NCI-H1092 (cell line): Measurements from ENCODE around the gene RPL7L1.
"Not testable (repeated sequence)": the region's sequence is repeated elsewhere in the genome, so short reads cannot be mapped to it uniquely, and the experiment has no call there.

Source experiments
- DNase-seq: peaks from one replicate; lab custom pipeline; 2025; lab: John Stamatoyannopoulos, UW

The RPL7L1 gene

DNA sequence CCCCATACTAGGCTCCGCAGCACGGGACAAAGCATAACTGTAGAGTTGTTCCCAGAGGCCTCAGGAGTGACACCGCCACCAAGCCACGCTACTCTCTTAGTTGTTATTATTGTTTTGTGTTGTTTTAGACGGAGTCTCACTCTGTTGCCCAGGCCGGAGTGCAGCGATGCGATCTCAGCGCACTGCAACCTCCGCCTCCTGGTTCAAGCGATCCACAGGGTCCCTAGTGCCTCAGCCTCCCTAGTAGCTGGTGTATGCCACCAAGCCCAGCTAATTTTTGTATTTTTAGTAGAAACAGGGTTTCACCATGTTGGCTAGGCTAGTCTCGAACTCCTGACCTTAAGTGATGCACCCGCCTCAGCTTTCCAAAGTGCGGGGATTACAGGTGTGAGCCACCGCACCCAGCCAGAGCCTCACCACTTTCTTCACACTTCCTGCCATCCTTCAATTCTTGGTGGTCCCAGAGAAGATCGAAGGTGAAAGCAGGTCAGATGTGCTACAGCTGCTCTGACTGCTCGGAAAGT is 11.8 kb downstream of the RPL7L1 start:
- no peak for DNase-seq

DNA sequence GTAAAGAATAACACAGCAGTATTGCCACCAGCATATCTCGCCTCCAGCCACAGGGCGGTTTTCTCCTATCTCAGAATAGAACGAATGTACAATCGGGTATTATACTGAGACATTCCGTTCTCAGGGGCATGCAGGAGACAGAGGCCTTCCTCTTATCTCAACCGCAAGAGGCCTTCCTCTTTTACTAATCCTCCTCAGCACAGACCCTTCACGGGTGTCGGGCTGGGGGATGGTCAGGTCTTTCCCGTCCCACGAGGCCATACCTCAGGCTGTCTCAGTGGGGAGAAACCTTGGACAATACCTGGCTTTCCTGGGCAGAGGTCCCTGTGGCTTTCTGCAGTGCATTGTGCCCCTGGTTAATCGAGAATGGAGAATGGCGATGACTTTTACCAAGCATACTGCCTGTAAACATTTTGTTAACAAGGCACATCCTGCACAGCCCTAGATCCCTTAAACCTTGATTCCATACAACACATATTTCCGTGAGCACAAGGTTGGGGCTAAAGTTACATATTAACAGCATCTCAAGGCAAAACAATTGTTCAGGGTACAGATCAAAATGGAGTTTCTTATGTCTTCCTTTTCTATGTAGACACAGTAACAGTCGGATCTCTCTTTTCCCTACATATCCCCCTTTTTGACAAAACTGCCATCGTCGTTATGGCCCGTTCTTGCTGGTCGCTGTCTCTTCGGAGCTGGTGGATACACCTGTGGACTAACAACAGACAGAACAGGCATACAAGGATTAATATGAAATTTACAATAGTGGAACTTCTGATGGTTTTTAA is 14.8 kb downstream of the RPL7L1 start:
- DNase-seq = not testable (repeated sequence)

DNA sequence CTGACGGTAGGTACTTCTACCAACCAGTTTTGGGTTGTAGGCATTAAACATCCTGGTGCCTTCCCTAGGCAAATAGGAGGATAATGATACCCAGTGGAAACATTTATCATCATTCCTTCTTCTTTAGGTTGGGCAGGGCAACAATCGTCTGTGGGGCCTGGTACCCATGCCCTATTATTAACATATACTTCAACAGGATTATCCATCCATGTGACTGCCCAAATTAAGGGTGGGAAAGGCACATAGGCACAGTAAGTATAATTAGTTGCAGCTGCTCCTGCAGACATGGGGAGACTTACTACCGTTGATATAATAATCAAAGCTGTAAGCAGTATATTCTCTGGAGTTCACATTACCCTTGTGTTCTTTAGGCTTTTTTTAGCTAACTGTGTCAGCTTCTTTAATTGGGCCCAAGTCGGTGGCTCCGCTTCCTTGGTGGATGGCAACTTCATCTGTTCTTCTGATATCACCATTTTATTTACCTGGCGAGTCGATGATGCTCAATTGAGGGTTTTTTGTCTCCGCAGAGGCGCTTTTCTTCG is 16.8 kb downstream of the RPL7L1 start:
- DNase-seq = no peak

DNA sequence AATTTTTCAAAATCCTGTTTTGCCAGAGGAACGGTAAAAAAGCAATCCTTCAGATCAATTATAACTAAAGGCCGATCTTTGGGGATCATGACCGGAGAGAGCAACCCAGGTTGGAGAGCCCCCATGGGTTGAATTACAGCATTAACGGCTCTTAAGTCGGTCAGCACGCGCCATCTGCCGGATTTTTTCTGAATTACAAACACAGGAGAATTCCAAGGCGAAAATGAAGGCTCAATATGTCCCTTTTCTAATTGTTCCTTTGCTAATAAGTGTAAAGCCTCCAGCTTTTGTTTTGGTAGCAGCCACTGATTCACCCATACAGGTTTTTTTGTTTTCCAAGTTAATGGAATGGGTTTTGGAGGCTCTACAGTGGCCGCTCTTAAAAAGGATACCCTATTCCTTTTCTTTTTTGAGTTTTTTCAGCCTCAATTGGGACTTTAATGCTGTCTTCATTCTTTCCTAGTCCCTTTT is 19.5 kb downstream of the RPL7L1 start:
- DNase-seq = peak; percentile 52

DNA sequence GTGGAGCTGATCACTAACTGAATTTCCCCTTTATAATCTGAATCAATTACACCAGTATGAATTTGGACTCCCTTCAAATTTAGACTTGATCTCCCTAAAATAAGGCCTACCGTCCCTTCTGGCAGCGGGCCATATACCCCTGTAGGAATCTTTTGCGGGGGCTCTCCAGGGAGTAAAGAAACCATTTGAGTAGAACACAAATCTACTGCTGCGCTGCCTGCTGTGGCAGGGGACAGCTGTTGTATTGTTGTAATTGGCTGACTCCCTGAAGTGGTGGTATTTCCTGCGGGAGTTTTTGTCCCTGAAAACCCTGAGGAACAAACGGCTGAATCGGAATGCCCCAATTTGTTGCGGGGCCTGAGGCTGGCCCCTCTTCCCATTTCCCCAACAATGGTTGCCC is 20.5 kb downstream of the RPL7L1 start:
- DNase-seq = no peak

DNA sequence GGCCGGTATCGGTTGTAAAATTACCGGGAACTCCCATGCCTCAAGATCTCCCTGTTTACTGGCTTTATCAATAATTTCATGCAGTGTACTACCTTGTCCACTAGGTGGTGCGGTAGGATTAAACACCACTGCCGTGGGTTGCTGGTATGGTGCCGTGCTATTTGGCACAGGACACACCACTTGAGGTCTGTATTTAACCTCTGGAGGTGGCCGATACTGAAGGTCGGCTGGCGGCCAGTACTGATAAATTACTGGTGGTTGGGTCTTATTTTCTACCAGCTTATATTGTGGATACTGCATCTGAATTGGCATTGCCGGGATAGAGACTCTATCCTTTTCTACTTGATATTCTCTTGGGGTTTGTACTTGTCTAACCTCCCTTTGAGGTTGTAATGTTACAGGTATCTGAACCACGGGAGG is 22.1 kb downstream of the RPL7L1 start:
- peak; percentile 84 for DNase-seq

DNA sequence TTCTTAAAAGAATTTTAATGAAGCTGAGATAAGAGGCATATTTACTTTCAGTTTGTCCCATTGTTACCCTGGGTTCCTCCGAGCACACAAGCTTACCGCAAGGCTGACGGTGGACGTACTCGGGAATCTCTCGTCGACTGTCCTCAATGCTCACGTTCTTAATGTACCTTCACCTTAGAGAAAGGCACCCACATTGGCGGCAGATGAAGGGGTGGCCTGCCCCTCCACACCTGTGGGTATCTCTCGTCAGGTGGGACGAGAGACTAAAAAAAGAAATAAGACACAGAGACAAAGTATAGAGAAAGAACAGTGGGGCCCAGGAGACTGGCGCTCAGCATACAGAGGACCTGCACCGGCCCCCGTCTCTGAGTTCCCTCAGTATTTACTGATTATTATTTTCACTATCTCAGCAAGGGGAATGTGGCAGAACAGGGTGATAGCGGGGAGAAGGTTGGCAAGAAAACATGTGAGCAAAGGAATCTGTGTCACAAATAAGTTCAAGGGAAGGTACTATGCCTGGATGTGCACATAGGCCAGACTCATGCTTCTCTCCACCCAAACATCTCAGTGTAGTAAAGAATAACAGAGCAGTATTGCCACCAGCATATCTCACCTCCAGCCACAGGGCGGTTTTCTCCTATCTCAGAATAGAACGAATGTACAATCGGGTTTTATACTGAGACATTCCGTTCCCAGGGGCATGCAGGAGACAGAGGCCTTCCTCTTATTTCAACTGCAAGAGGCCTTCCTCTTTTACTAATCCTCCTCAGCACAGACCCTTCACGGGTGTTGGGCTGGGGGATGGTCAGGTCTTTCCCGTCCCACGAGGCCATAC is 23.2 kb downstream of the RPL7L1 start:
- DNase-seq = not testable (repeated sequence)

DNA sequence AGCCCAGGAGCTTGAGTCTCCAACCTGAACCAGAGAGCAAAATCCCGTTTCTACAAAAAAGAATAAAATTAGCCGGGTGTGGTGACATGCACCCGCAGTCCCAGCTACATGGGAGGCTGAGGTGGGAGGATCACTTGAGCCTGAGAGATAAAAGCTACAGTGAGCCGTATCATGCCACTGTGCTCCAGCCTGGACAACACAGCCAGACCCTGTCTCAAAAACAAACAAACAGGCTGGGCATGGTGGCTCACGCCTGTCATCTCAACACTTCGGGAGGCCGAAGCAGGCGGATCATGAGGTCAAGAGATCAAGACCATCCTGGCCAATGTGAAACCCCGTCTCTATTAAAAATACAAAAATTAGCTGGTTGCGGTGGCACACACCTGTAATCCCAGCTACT is 25.1 kb downstream of the RPL7L1 start:
- no peak for DNase-seq

DNA sequence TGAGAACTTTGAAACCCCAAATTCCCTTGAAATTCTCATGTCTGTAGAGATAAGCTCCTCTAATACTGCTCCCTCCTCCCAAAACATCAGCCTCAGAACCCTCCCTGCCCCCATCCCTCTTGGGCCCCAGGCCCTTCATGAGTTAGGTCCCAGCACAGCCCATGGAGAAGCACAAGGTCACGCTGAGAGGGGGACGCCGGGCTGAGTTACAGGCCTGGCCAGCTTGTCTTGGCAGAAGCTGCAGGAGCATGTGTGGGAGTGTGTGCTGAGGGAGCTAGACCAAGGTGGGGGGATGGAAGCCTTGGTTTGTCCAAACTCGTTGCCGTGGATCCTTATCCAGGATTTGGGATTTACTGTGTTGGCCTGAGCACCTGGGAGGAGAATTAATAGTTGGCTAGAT is 27.9 kb downstream of the RPL7L1 start:
- DNase-seq = no peak

DNA sequence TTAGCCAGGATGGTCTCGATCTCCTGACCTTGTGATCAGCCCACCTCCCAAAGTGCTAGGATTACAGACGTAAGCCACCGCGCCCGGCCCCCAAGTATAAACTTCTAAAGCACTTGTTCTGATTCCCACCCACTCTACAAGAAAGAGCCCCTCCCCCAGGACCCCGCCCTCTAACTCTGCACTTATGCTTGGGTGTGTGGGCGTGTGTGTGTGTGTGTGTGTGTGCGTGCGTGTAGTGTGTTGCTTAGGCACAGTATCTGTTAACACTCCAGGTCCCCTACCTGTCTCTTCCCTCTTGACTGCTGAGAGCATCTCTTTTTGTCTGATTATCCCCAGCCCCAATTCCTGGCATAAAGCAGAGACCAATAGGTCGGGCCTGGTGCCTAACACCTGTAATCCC is 30.4 kb downstream of the RPL7L1 start:
- DNase-seq = no peak

DNA sequence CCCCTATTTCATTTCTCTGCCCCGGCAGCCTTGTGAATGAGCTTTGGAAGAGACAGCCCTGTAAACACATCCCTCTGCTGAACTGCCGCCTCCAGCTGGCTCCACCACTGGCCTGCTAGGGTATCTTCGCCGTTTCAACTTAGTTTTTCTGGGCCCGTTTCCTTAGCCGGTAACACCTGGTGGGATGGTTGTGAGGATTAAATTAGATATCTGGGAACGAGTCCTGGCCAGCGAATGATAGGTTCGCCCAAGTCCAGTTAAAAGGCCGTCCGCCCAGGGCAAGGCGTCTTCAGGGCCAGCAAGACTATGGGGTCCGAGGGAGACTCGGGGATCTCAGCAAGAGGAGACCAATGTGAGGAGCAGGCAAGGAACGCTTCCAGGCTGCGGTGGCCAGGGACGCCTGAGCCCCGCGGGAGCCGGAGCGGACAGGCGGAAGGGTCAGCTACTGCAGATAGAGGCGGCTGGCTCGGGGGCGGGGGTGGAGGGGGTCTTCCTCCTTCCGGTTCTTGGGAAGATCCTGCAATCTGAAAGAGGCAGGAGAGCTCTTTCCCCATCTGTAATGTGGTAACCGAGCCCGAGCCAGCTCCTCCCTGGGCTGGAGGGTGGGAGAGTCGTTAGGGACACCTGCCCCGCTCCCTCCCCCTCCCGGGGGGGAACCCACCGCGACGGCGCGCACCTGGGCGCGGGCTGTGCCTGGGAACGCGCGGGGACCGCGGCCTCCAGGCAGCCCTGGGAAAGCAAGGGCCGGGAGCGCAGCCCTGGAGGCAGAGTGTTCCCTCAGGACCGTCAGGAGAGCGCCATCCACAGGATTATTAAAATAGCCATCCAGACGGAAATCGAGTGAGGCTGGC is 32.0 kb downstream of the RPL7L1 start:
- DNase-seq = no peak

DNA sequence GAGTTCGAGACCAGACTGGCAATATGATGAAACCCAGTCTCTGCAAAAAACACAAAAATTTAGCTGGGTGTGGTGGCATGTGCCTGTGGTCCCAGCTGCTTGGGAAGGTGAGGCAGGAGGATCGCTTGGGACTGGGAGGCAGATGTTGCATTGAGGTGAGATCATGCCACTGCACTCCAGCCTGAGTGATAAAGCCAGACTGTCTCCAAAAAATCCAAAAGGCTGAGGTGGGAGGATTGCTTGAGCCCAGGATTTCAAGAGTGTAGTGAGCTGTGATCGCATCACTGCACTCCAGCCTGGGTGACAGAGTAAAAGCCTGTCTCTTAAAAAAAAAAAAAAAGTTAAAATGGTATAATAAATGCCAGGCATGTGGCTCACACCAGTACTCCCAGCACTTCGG is 35.1 kb downstream of the RPL7L1 start:
- DNase-seq = no peak

DNA sequence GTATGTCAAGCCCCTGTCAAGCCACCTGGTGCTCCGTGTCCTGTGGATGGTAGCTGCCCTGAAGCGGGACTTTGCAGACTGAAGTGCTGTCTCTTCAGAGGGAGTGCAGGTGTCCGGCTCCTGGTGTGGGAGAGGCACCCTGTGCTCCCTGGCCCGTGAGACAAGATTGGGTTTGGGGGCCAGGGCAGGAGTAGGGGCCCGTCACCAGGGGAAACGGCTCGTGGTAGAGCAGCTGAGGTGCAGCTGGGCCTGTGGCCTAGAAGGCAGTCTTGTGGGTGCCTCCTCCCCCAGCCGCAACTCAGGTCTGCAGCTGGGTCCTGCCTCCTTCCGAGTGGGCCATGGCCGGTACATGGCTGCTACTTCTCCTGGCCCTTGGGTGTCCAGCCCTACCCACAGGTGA is 36.3 kb downstream of the RPL7L1 start, which contains the start of gene PTCRA:
PTCRA (plus strand) TSS at position 322 of the 400 bp plus-strand sequence; CDS start at position 339, 17 bp downstream.
- DNase-seq = no peak

DNA sequence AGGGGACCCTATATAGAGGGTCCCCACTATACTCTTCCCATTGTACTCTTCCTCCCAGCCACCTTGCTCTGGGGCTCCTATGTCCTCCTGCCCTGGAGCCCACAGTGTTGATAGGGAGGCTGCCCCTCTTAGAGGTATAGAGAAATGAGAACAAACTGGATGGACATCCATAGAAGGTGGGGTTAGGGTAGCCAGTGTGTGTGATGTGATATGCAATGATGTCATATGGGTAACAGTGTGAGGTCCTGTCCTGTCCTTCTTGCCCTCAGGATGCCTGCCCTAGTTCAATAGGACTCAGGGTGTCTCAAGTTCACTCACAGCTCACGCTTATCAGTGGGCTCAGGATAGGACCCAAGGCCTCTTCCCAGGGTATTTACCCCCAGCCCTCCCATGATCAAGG is 36.9 kb downstream of the RPL7L1 start:
- DNase-seq = no peak

DNA sequence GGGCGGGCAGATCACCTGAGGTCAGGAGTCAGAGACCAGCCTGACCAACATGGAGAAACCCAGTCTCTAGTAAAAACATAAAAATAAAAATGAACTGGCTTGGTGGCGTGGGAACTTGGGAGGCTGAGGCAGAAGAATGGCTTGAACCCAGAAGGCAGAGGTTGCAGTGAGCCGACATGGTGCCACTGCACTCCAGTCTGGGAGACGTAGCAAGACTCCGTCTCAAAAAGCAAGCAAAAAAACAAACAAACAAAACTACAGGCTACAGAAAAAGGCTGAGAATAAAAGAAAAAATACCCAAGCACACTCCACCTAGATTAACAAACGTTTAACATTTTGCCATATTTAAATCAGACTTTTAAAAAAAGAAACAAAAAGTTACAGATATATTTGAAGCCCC is 42.4 kb downstream of the RPL7L1 start:
- no peak for DNase-seq

DNA sequence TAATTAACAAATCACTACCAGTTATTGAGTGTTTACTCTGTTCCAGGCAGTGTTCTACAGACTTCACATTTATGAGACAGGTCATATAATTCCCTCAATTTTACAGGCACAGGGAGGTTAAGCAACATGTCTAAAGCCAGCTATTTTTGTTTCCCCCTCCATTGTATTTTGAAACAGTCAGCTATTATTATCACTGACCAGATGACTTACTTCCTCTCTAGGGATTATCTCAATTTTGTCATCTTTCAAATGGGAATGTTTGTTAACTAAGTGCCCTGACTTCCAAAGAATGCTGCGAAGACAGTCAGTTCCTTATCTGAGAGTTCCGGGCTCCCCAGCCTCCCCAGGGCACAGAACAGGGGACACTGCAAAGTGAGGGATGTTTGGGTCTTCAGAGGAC is 44.2 kb downstream of the RPL7L1 start:
- no peak for DNase-seq

DNA sequence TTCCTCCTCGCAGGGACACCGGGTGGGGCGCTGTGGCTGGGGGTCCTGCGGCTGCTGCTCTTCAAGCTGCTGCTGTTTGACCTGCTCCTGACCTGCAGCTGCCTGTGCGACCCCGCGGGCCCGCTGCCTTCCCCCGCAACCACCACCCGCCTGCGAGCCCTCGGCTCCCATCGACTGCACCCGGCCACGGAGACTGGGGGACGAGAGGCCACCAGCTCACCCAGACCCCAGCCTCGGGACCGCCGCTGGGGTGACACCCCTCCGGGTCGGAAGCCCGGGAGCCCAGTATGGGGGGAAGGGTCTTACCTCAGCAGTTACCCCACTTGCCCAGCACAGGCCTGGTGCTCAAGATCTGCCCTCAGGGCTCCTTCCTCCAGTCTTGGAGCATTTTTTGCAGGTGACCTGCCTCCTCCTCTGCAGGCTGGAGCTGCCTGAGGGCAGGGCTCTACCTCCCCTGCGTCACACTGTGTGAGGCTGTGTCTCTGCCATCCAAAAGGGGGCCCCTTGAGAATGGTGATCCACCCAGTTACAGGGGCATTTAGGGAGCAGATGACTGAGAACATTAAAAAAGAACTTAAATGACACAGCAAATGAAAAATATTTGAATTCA is 45.9 kb downstream of the RPL7L1 start:
- DNase-seq = no peak

DNA sequence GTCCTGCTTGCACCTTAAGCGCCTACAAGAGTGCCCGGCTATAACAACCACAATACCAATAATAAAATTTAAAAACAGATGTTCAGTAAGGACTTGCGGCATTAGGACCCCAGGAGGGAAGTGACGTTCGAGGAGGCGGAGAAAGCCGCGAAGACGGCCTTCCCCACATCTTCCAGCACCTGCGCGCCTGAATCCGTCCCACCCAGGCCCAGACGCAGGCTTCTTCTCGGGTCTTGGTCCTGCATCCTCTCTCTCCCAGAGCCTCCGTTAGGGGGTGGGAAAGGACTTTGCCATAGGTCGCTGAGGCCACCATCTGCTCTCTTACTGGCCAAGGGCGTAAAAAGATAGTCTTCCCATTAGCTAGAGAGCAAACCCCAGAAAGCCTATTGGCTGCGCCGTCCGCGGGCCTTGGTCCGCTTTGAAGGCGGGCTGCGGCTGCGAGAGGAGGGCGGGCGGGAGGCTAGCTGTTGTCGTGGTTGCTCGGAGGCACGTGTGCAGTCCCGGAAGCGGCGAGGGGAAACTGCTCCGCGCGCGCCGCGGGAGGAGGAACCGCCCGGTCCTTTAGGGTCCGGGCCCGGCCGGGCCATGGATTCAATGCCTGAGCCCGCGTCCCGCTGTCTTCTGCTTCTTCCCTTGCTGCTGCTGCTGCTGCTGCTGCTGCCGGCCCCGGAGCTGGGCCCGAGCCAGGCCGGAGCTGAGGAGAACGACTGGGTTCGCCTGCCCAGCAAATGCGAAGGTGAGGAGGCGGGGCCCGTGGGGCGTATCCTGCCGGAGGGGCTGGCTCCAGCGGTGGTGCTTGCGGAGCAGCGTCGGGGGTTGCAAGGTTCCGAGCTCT is 49.8 kb downstream of the RPL7L1 start, which contains the start of gene CNPY3:
CNPY3 (plus strand) TSS at position 495 of the 835 bp plus-strand sequence; CDS start at position 586, 91 bp downstream.
- DNase-seq = peak; percentile 98

DNA sequence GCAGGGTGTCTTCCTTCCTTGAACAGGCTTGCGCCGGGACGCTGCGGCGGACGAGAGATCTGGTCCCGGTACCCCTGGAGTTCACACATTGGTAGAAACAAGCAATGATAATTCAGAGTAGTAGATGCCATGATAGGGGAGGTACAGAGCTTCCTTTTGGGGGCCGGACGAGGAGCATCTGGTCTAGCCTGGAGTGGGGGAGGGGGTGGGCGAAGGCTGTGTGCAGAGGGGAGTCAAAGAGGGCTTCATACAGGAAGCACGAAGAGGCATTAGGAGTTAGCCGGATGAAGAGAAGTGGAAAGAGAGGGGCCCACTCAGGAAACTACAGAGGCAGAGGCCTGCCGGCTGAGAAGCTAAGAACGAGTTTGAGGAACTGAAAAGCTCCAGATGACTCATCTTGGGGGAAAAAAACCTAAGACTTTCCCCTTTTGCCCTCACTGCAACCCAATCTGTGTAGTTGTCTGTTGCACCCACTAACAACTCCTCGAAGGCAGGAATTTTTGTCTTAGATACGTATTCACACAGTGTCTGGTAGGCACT is 50.5 kb downstream of the RPL7L1 start:
- DNase-seq = peak; percentile 56

DNA sequence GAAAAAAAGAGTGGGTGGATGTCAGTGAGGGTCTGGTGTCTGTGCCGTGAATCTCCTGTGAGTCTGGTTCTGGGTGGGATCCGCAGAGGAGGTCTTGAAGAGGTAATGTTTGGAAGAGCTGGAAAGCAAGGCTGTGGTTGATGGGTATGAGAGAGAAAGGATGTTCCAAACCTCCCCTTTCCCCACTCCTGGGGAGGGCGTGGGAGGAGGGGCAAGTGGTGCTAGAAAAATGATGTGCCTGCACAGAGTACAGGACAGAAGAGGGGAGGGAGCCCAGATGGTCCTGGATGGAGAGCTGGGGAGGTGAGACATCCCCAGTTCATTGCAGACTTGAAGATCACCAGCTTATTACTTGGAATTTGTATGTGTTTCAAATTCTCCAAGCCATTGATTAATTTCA is 53.0 kb downstream of the RPL7L1 start:
- DNase-seq = no peak
